ENCODE measurements around the gene AHCTF1.

The AHCTF1 gene

DNA sequence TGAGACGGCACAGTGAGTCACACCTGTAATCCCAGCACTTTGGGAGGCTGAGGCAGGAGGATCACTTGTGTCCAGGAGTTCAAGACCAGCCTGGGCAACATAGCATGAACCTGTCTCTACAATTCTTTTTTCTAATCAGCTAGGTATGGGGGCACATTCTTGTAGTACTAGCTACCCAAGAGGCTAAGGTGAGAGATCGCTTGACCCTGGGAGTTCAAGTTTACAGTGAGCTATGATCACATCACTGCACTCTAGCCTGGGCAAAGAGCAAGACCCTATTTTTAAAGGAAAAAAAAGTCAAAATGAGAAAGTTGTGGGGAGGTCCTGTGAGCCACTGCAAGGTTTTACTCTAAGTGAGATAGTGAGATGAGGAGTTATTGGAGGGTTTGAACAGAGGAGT is 34.8 kb upstream of the AHCTF1 start:
- no peak for TF ChIP-seq CTCF (conservative IDR thresholded peaks at IDR 0.05; ENCODE audit: low read depth, low read length)
- no peak for DNase-seq (ENCODE audit: low read depth)
- no peak overlapping the region for H3K4me3 ChIP-seq (ENCODE audit: low read length)

DNA sequence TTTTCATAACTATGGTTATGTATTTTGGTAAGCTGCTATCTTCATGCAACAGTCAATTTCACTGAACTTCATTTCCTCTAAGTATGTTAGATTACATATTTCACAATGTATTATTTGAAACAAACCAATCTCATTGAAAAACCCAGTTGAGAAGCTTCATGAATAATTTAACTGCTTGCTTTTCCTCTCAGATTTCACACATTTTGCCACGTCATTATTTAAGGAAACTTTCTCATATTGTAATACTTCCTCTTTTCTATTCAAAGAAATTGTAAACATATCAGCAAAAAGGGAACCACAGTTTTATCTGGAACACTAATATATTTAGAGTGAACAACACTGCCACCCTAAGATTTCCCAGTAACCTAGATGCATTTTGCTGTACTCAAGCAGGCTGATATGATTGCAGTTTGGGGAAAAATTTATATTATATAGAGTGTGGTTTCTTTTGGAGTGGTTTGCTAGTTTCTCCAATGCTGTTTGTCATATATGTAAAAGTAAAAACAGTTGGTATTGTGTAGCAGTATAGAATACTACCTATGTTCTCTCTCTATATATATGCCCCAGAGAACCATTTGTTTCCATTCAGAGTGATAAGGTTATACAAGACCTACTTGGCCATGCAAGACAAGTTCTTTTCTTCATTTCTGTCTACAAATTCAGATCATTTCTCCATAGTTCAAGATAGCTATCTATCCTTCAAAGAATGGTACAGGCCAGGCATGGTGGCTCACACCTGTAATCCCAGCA is 28.4 kb upstream of the AHCTF1 start:
- TF ChIP-seq CTCF (conservative IDR thresholded peaks at IDR 0.05; ENCODE audit: low read depth, low read length) = no peak
- no peak overlapping the region for H3K4me3 ChIP-seq (ENCODE audit: low read length)
- no peak for DNase-seq (ENCODE audit: low read depth)

GRCh38 chr1:246954126-246954525 is 22.4 kb upstream of the AHCTF1 start:
- no peak for TF ChIP-seq CTCF (conservative IDR thresholded peaks at IDR 0.05; ENCODE audit: low read depth, low read length)
- no peak overlapping the region for H3K4me3 ChIP-seq (ENCODE audit: low read length)
- no peak for DNase-seq (ENCODE audit: low read depth)

DNA sequence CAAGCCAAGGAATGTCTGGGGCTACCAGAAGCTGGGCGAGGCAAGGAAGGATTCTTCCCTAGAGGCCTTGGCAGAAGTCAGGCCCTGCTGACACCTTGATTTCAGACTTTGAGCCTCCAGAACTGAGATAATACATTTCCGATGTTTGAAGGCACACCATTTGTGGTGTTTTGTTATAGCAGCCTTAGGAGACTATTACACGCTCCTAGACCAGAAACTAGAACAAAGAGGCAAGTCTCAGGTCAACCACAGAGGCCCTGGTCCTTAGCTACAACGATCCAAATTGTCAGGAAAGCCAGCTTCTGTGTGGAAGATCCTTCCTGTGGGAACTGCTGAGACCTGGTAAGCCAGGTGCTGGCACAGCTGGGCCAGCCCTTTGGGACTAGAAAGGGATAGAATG is 19.7 kb upstream of the AHCTF1 start:
- DNase-seq (ENCODE audit: low read depth) = no peak
- no peak for TF ChIP-seq CTCF (conservative IDR thresholded peaks at IDR 0.05; ENCODE audit: low read depth, low read length)
- H3K4me3 ChIP-seq (ENCODE audit: low read length) = no peak overlapping the region

GRCh38 chr1:246949956-246950355 is 18.2 kb upstream of the AHCTF1 start:
- no peak for TF ChIP-seq CTCF (conservative IDR thresholded peaks at IDR 0.05; ENCODE audit: low read depth, low read length)
- H3K4me3 ChIP-seq (ENCODE audit: low read length) = no peak overlapping the region
- DNase-seq (ENCODE audit: low read depth) = no peak

DNA sequence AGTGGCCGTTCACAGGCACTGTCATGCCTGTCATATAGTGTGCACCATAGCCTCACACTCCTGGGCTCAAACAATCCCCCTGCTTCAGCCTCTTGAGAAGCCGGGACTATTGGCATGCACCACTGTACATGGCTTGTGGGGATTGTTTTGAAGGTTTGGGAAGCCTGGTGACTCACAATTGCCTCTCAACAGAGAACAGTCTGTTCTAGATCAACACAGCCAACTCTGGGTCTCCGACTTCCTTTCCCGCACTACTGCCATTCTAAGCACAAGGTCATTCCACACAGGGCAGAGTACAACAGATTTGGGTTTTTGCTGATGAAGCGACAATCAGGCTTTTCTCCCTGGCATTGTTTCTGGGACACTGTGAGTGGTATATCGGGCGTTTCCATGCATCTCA is 15.5 kb upstream of the AHCTF1 start:
- no peak for DNase-seq (ENCODE audit: low read depth)
- TF ChIP-seq CTCF (conservative IDR thresholded peaks at IDR 0.05; ENCODE audit: low read depth, low read length) = no peak
- H3K4me3 ChIP-seq (ENCODE audit: low read length) = no peak overlapping the region

DNA sequence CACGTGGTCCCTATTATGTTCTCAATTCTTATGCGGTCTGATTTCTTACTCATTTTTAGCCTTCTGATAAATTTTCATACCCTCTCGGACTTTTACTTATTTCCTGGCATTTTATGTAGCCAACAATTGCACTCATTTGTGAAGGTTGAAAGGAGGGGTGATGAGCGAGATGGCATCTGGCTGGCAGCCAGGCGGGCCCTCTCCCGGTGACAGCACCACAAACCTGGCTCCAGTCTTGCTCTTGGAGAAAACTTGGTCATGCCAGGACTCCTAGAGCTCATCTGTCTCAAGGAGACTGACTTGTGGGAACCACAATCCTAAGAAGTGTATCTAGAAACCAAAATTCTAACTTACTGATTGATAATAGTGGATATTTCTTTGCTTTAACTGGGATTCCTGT is 14.6 kb upstream of the AHCTF1 start:
- no peak for DNase-seq (ENCODE audit: low read depth)
- TF ChIP-seq CTCF (conservative IDR thresholded peaks at IDR 0.05; ENCODE audit: low read depth, low read length) = no peak
- no peak overlapping the region for H3K4me3 ChIP-seq (ENCODE audit: low read length)
